ENCODE data around the gene SPSB2. TPM values are rescaled to one million over a fixed set of nuclear protein-coding genes. Genes with fewer than 3 reads are reported as not detected.
"Not testable (repeated sequence)": the region's sequence is repeated elsewhere in the genome, so short reads cannot be mapped to it uniquely, and the experiment has no call there.

The SPSB2 gene
- total RNA-seq, 1 donor from 2014 or later: 3.1 TPM

DNA sequence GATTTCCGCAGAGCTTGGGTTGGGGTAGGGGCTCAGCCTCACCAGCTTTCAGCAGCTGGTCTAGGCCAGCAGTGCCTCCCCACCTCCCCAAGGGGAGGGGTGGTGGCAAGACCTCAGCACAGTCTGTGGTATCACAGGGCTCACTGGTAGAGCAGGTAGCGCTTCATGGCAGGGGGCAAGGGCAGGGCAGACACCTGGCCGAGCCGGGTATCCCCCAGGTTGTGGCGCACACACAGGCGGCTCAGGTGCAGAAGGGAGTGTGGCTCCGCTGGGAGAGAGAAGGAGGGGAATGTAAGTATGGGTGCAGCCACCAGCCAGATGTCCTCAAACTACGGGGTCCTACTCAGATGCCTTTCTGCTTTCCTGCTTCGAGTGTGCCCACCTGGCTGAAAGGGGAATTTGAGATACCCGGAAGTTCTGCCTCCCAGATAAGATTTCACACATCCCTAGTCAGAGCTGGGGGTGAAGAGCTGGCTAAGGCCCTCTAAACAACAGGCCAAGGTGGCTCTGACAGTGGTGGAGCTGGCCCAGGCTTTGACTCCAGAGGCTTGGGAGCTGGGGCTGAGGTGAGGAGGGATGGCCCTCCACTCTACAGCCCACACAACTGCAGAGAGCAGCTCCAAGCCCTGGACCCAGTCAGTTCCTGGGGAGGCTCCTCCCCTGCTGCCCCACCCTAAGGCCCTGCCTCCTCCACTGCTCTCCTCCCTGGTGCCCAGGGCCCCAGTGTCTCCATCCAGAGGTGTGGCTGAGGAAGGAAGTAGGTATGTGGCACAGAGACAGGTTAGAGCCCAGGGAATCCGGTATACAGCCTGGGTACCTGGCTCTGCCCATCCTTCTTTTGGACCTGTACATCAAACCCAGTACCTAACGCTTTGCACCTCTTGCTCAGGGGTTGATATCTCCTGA is 1.8 kb downstream of the SPSB2 start:
- Histone ChIP-seq H3K4me3 (ENCODE audit: low read length in 3 of 3) (peak overlapping the region; percentile 49 to 84 (median 54)), H3K36me3 (ENCODE audit: control insufficient read depth in 3 of 3, insufficient read depth in 3 of 3, low read length in 3 of 3) (peaks cover 23 to 36% (median 31%) of the 10 kb centered on the region in 3 donors), H3K9me3 (ENCODE audit: control insufficient read depth in 3 of 3, low read length in 3 of 3) (no peaks in the 10 kb centered on the region), H3K9ac (ENCODE audit: low read depth in 1 of 3, low read length in 3 of 3) (peak overlapping the region in 2 of 3 donors; percentile 54 to 88), H3K27me3 (ENCODE audit: control insufficient read depth in 3 of 3, insufficient read depth in 3 of 3, low read length in 3 of 3) (no peaks in the 10 kb centered on the region), H3K4me1 (ENCODE audit: control insufficient read depth in 3 of 3, insufficient read depth in 3 of 3, low read length in 3 of 3) (peaks cover 55 to 65% (median 64%) of the 10 kb centered on the region in 3 donors), H3K27ac (ENCODE audit: low read depth, low read length) (peak overlapping the region; percentile 74)

- H3K4me1 ChIP-seq (ENCODE audit: control insufficient read depth in 3 of 3, insufficient read depth in 3 of 3, low read length in 3 of 3): peaks cover 55 to 69% (median 65%) of the 10 kb centered on the region in 3 donors
- H3K4me3 ChIP-seq (ENCODE audit: low read length in 3 of 3): not testable (repeated sequence)
Observed at GRCh38 chr12:6870304-6870703, 2.8 kb downstream of the SPSB2 start.

DNA sequence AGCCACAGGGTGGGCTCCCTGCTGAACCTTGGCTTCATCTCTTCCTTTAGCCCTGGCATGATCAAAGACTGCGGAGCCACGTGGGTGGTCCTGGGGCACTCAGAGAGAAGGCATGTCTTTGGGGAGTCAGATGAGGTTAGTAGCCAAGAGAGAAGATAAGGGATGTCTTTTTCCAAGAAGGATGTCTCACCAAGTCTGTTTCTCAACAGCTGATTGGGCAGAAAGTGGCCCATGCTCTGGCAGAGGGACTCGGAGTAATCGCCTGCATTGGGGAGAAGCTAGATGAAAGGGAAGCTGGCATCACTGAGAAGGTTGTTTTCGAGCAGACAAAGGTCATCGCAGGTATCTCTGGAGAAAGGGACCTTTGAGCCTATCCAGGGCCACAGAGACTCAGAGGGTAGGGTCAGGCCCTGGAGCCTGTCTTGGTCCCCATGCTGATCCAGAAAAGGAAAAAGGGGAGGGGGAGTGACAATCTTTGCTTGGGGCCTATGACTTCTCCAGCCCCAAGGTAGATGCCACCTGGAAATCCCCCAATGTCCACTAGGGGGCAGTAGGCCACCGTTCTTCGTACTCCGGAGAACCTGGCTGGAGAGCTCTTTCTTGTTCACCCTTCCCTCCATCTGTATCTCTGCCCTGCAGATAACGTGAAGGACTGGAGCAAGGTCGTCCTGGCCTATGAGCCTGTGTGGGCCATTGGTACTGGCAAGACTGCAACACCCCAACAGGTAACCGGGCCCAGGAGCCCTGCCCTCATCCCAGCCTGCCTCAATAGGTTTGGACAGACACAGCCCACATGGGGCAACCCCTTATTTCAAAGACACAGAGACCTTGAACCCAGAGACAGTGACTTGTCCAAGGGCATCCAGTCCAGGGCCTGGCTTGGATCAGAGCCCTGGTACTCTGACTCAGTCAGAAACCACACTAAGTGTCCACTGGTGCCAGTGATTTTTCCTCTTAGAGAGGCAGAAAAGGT is 3.8 kb downstream of the SPSB2 start:
- H3K9ac ChIP-seq (ENCODE audit: low read depth in 1 of 3, low read length in 3 of 3): peak overlapping the region; percentile 92 to 98 (median 94)
- H3K36me3 ChIP-seq (ENCODE audit: control insufficient read depth in 3 of 3, insufficient read depth in 3 of 3, low read length in 3 of 3): peaks cover 36 to 48% (median 40%) of the 10 kb centered on the region in 3 donors

More at GRCh38 chr12:6870304-6870703, 2.8 kb downstream of the SPSB2 start:
- H3K9ac ChIP-seq (ENCODE audit: low read depth in 1 of 3, low read length in 3 of 3): peak overlapping the region in 1 of 3 donors; percentile 60
- H3K36me3 ChIP-seq (ENCODE audit: control insufficient read depth in 3 of 3, insufficient read depth in 3 of 3, low read length in 3 of 3): peaks cover 30 to 40% (median 31%) of the 10 kb centered on the region in 3 donors
- not testable (repeated sequence) for H3K9me3 ChIP-seq (ENCODE audit: control insufficient read depth in 3 of 3, low read length in 3 of 3); H3K27me3 ChIP-seq (ENCODE audit: control insufficient read depth in 3 of 3, insufficient read depth in 3 of 3, low read length in 3 of 3); H3K27ac ChIP-seq (ENCODE audit: low read depth, low read length)

DNA sequence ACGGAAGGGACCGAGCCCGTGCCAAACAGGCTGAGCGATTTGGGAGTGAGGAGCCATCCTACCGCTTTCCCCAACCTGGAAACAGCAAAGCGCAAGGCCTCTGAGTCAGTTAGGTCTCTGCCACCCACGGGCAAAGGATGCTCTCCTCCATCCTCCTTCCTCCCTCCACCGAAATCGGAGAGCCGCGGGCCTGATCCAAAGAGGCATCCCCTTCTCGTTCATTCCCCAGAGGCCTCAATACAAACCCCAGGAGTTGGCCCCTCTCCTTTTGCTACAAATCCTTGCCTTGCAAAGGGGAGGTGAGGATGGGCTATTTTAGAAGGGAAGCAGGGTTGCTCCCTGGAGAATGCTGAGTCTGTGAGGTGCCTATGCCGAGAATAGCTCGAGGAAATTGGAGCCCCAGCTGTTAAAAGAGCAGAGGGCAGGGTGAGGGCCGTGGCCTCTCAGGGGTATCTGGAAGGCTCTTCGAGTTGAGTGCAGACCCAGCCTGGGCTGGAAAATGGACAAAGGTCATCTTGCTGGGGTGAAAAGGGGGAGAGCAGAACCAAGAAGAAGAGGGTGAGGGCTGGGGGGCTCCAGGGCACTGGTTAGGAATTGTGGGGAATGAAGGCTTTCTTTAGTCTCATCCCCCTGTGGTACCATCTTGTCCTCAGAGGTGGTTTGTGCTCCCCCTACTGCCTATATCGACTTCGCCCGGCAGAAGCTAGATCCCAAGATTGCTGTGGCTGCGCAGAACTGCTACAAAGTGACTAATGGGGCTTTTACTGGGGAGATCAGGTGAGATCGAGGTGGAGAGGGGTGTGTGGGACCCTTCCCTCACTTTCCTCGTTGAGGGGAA is 4.7 kb downstream of the SPSB2 start:
- Histone ChIP-seq H3K4me1 (ENCODE audit: control insufficient read depth in 3 of 3, insufficient read depth in 3 of 3, low read length in 3 of 3) (peaks cover 51 to 64% (median 58%) of the 10 kb centered on the region in 3 donors), H3K9me3 (ENCODE audit: control insufficient read depth in 3 of 3, low read length in 3 of 3) (no peaks in the 10 kb centered on the region), H3K36me3 (ENCODE audit: control insufficient read depth in 3 of 3, insufficient read depth in 3 of 3, low read length in 3 of 3) (peaks cover 39 to 55% (median 44%) of the 10 kb centered on the region in 3 donors), H3K9ac (ENCODE audit: low read depth in 1 of 3, low read length in 3 of 3) (peak overlapping the region; percentile 92 to 98 (median 94)), H3K4me3 (ENCODE audit: low read length in 3 of 3) (peak overlapping the region; percentile 80 to 94 (median 92)), H3K27ac (ENCODE audit: low read depth, low read length) (peak overlapping the region; percentile 98), H3K27me3 (ENCODE audit: control insufficient read depth in 3 of 3, insufficient read depth in 3 of 3, low read length in 3 of 3) (no peaks in the 10 kb centered on the region)

More for the DNA sequence above, 3.8 kb downstream of the SPSB2 start:
- H3K9me3 ChIP-seq (ENCODE audit: control insufficient read depth in 3 of 3, low read length in 3 of 3): no peaks in the 10 kb centered on the region
- peak overlapping the region; percentile 98 for H3K27ac ChIP-seq (ENCODE audit: low read depth, low read length)
- no peaks in the 10 kb centered on the region for H3K27me3 ChIP-seq (ENCODE audit: control insufficient read depth in 3 of 3, insufficient read depth in 3 of 3, low read length in 3 of 3)
- peak overlapping the region; percentile 80 to 94 (median 92) for H3K4me3 ChIP-seq (ENCODE audit: low read length in 3 of 3)
- peaks cover 55 to 69% (median 62%) of the 10 kb centered on the region in 3 donors for H3K4me1 ChIP-seq (ENCODE audit: control insufficient read depth in 3 of 3, insufficient read depth in 3 of 3, low read length in 3 of 3)

DNA sequence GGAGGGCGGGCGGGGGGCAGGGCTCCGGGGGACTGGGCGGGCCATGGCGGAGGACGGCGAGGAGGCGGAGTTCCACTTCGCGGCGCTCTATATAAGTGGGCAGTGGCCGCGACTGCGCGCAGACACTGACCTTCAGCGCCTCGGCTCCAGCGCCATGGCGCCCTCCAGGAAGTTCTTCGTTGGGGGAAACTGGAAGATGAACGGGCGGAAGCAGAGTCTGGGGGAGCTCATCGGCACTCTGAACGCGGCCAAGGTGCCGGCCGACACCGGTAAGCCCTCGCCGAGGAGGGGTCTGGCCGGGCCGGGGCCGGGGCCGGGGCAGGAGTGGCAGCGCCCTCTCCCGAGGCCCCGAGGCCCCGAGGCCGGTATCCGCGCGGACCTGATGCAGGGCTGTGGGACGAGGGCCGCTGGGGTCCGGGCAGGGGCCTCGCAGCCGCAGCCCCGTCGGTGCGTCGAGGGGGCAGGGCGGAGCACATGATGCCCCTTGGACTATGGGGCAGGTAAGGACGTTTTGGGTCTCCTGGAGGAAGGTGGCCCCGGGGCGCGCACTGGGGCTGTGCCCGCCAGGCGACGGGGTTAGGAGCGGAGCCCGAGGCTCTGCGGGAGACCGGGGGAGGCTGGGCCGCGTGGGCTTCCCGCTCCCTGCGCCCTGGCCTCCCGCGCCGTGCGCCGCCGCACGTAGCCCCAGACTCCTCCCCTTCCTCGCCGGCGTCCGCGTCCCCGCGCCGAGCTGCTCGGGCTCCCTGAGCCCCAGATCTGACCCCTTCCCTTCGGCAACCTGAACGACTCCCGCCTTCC is 5.5 kb downstream of the SPSB2 start, which contains the start of gene TPI1:
Gene TPI1 (plus strand): TSS at position 119 of the 798 bp plus-strand sequence. CDS start 36 bp downstream, at position 155.
- H3K4me3 ChIP-seq (ENCODE audit: low read length in 3 of 3): peak within 1 kb of the TSS; percentile 80 to 94 (median 92)
- H3K4me1 ChIP-seq (ENCODE audit: control insufficient read depth in 3 of 3, insufficient read depth in 3 of 3, low read length in 3 of 3): peaks cover 48 to 58% (median 53%) of the 10 kb centered on the region in 3 donors
- peak within 1 kb of the TSS; percentile 98 for H3K27ac ChIP-seq (ENCODE audit: low read depth, low read length)
- H3K36me3 ChIP-seq (ENCODE audit: control insufficient read depth in 3 of 3, insufficient read depth in 3 of 3, low read length in 3 of 3): peaks cover 45 to 62% (median 52%) of the 10 kb centered on the region in 3 donors
- peak within 1 kb of the TSS; percentile 92 to 98 (median 94) for H3K9ac ChIP-seq (ENCODE audit: low read depth in 1 of 3, low read length in 3 of 3)
- no peaks in the 10 kb centered on the region for H3K9me3 ChIP-seq (ENCODE audit: control insufficient read depth in 3 of 3, low read length in 3 of 3)
- no peaks in the 10 kb centered on the region for H3K27me3 ChIP-seq (ENCODE audit: control insufficient read depth in 3 of 3, insufficient read depth in 3 of 3, low read length in 3 of 3)

DNA sequence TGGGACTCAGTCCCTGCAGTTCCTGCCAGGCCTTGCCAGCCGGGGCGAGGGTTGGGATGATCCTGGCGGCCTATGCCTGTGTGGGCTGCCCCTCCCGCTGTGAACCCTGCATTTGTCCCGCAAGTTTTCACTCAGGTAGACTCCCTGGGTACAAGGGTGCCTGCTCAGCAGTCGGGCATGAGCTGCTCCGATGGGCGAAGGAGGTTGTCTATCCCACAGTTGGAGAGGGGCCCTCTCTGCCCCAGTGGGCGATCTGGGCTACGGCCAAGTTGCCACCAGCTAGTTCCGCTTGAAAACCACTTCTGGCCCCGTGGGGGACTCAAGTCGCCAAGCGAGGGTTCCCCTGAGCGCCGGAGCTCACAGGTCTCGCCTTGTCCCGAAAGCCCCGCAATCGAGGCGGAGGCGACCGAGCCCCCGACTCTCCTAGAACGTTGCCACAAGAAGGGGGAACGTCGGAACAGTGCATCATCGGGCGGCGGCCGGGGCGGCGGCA is 6.1 kb downstream of the SPSB2 start:
- H3K27me3 ChIP-seq (ENCODE audit: control insufficient read depth in 3 of 3, insufficient read depth in 3 of 3, low read length in 3 of 3): no peaks in the 10 kb centered on the region
- H3K27ac ChIP-seq (ENCODE audit: low read depth, low read length): peak overlapping the region; percentile 98
- H3K9me3 ChIP-seq (ENCODE audit: control insufficient read depth in 3 of 3, low read length in 3 of 3): no peaks in the 10 kb centered on the region
- H3K9ac ChIP-seq (ENCODE audit: low read depth in 1 of 3, low read length in 3 of 3): peak overlapping the region; percentile 88 to 91 (median 91)
- peaks cover 49 to 67% (median 57%) of the 10 kb centered on the region in 3 donors for H3K36me3 ChIP-seq (ENCODE audit: control insufficient read depth in 3 of 3, insufficient read depth in 3 of 3, low read length in 3 of 3)
- H3K4me1 ChIP-seq (ENCODE audit: control insufficient read depth in 3 of 3, insufficient read depth in 3 of 3, low read length in 3 of 3): peaks cover 42 to 53% (median 48%) of the 10 kb centered on the region in 3 donors
- peak overlapping the region; percentile 78 to 82 (median 79) for H3K4me3 ChIP-seq (ENCODE audit: low read length in 3 of 3)

GRCh38 chr12:6866163-6866919 is 6.8 kb downstream of the SPSB2 start:
- no peaks in the 10 kb centered on the region for H3K27me3 ChIP-seq (ENCODE audit: control insufficient read depth in 3 of 3, insufficient read depth in 3 of 3, low read length in 3 of 3)
- H3K27ac ChIP-seq (ENCODE audit: low read depth, low read length): peak overlapping the region; percentile 98
- peaks cover 52 to 68% (median 59%) of the 10 kb centered on the region in 3 donors for H3K36me3 ChIP-seq (ENCODE audit: control insufficient read depth in 3 of 3, insufficient read depth in 3 of 3, low read length in 3 of 3)
- no peaks in the 10 kb centered on the region for H3K9me3 ChIP-seq (ENCODE audit: control insufficient read depth in 3 of 3, low read length in 3 of 3)
- H3K9ac ChIP-seq (ENCODE audit: low read depth in 1 of 3, low read length in 3 of 3): peak overlapping the region; percentile 88 to 91 (median 91)
- H3K4me1 ChIP-seq (ENCODE audit: control insufficient read depth in 3 of 3, insufficient read depth in 3 of 3, low read length in 3 of 3): peaks cover 36 to 47% (median 41%) of the 10 kb centered on the region in 3 donors
- peak overlapping the region; percentile 78 to 82 (median 79) for H3K4me3 ChIP-seq (ENCODE audit: low read length in 3 of 3)

- peaks cover 29 to 37% (median 32%) of the 10 kb centered on the region in 3 donors for H3K4me1 ChIP-seq (ENCODE audit: control insufficient read depth in 3 of 3, insufficient read depth in 3 of 3, low read length in 3 of 3)
- H3K9me3 ChIP-seq (ENCODE audit: control insufficient read depth in 3 of 3, low read length in 3 of 3); H3K27me3 ChIP-seq (ENCODE audit: control insufficient read depth in 3 of 3, insufficient read depth in 3 of 3, low read length in 3 of 3); H3K9ac ChIP-seq (ENCODE audit: low read depth in 1 of 3, low read length in 3 of 3); H3K27ac ChIP-seq (ENCODE audit: low read depth, low read length); H3K4me3 ChIP-seq (ENCODE audit: low read length in 3 of 3): not testable (repeated sequence)
- peaks cover 53 to 70% (median 59%) of the 10 kb centered on the region in 3 donors for H3K36me3 ChIP-seq (ENCODE audit: control insufficient read depth in 3 of 3, insufficient read depth in 3 of 3, low read length in 3 of 3)
Observed at GRCh38 chr12:6865307-6865706, 7.8 kb downstream of the SPSB2 start.

All from skeletal muscle tissue (tissue), 4 donors.